ENCODE results near the gene PDE4C. TPM values are rescaled to one million over a fixed set of nuclear protein-coding genes. Genes with fewer than 3 reads are reported as not detected.

The PDE4C gene
- total RNA-seq, 1 donor from 2014 or later: 0.85 TPM

DNA sequence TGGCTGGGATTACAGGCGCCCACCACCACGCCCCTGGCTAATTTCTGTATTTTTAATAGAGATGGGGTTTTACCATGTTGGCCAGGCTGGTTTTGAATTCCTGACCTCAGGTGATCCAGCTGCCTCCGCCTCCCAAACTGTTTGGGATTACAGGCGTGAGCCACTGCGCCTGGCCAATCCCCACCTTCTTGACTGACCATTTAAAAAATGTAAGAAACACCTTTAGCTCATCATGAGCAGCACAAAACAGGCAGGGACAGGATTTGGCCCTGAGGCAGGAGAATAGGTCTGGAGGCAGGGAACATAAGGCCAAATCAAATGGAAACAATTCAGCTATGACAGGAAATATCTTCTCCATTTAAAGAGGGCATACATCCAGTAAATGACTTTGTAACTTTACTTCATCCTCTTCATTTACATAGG is 34.6 kb downstream of the PDE4C start:
- H3K27me3 Mint-ChIP-seq (ENCODE audit: unreplicated experiment): peaks cover 7% of the 10 kb centered on the region
- DNase-seq (ENCODE audit: low spot score): no peak
- peaks cover 9% of the 10 kb centered on the region for H3K4me1 Mint-ChIP-seq (ENCODE audit: unreplicated experiment)
- no peaks in the 10 kb centered on the region for H3K9me3 Mint-ChIP-seq (ENCODE audit: unreplicated experiment)
- TF ChIP-seq, protein P1, sequence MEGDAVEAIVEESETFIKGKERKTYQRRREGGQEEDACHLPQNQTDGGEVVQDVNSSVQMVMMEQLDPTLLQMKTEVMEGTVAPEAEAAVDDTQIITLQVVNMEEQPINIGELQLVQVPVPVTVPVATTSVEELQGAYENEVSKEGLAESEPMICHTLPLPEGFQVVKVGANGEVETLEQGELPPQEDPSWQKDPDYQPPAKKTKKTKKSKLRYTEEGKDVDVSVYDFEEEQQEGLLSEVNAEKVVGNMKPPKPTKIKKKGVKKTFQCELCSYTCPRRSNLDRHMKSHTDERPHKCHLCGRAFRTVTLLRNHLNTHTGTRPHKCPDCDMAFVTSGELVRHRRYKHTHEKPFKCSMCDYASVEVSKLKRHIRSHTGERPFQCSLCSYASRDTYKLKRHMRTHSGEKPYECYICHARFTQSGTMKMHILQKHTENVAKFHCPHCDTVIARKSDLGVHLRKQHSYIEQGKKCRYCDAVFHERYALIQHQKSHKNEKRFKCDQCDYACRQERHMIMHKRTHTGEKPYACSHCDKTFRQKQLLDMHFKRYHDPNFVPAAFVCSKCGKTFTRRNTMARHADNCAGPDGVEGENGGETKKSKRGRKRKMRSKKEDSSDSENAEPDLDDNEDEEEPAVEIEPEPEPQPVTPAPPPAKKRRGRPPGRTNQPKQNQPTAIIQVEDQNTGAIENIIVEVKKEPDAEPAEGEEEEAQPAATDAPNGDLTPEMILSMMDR (IDR thresholded peaks at IDR 0.05; ENCODE audit: unreplicated experiment): no peak
- H3K36me3 Mint-ChIP-seq (ENCODE audit: low read depth, unreplicated experiment): no peaks in the 10 kb centered on the region
- peak overlapping the region; percentile 40 for H3K27ac Mint-ChIP-seq (ENCODE audit: unreplicated experiment)
- H3K4me3 Mint-ChIP-seq (ENCODE audit: unreplicated experiment): peak overlapping the region; percentile 79

- no peaks in the 10 kb centered on the region for H3K9me3 Mint-ChIP-seq (ENCODE audit: unreplicated experiment)
- no peak for DNase-seq (ENCODE audit: low spot score)
- peaks cover 9% of the 10 kb centered on the region for H3K4me1 Mint-ChIP-seq (ENCODE audit: unreplicated experiment)
- peaks cover 7% of the 10 kb centered on the region for H3K27me3 Mint-ChIP-seq (ENCODE audit: unreplicated experiment)
- H3K27ac Mint-ChIP-seq (ENCODE audit: unreplicated experiment): no peak overlapping the region
- TF ChIP-seq, protein P1 (IDR thresholded peaks at IDR 0.05; ENCODE audit: unreplicated experiment): no peak
- H3K36me3 Mint-ChIP-seq (ENCODE audit: low read depth, unreplicated experiment): no peaks in the 10 kb centered on the region
- H3K4me3 Mint-ChIP-seq (ENCODE audit: unreplicated experiment): no peak overlapping the region
These were observed 36.0 kb downstream of the PDE4C start for GRCh38 chr19:18190278-18190677.

- H3K4me3 Mint-ChIP-seq (ENCODE audit: unreplicated experiment): no peak overlapping the region
- H3K9me3 Mint-ChIP-seq (ENCODE audit: unreplicated experiment): no peaks in the 10 kb centered on the region
- TF ChIP-seq, protein P1 (IDR thresholded peaks at IDR 0.05; ENCODE audit: unreplicated experiment): no peak
- no peaks in the 10 kb centered on the region for H3K36me3 Mint-ChIP-seq (ENCODE audit: low read depth, unreplicated experiment)
- H3K27ac Mint-ChIP-seq (ENCODE audit: unreplicated experiment): no peak overlapping the region
- H3K4me1 Mint-ChIP-seq (ENCODE audit: unreplicated experiment): no peaks in the 10 kb centered on the region
- no peaks in the 10 kb centered on the region for H3K27me3 Mint-ChIP-seq (ENCODE audit: unreplicated experiment)
- no peak for DNase-seq (ENCODE audit: low spot score)
These were observed 40.7 kb downstream of the PDE4C start for GRCh38 chr19:18185538-18185937.

DNA sequence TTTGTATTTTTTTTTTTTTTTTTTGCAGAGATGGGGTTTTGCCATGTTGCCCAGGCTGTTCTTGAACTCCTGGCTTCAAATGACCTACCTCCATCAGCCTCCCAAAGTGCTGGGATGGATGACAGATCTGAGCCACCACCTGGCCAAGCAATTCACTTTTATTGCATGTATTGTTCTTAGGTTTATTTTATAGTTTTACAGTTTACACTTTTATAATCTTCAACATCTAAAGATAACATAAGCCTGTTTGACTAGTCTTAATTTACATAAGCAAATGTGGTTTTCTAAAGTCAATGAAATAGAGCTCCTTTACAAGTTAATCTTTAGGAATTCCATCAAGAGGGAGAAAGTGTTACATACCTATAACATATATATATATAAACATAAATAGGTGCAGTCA is 42.7 kb downstream of the PDE4C start:
- H3K4me1 Mint-ChIP-seq (ENCODE audit: unreplicated experiment): no peaks in the 10 kb centered on the region
- TF ChIP-seq, protein P1 (IDR thresholded peaks at IDR 0.05; ENCODE audit: unreplicated experiment): no peak
- H3K27me3 Mint-ChIP-seq (ENCODE audit: unreplicated experiment): no peaks in the 10 kb centered on the region
- H3K4me3 Mint-ChIP-seq (ENCODE audit: unreplicated experiment): no peak overlapping the region
- no peaks in the 10 kb centered on the region for H3K9me3 Mint-ChIP-seq (ENCODE audit: unreplicated experiment)
- H3K27ac Mint-ChIP-seq (ENCODE audit: unreplicated experiment): no peak overlapping the region
- DNase-seq (ENCODE audit: low spot score): no peak
- no peaks in the 10 kb centered on the region for H3K36me3 Mint-ChIP-seq (ENCODE audit: low read depth, unreplicated experiment)

DNA sequence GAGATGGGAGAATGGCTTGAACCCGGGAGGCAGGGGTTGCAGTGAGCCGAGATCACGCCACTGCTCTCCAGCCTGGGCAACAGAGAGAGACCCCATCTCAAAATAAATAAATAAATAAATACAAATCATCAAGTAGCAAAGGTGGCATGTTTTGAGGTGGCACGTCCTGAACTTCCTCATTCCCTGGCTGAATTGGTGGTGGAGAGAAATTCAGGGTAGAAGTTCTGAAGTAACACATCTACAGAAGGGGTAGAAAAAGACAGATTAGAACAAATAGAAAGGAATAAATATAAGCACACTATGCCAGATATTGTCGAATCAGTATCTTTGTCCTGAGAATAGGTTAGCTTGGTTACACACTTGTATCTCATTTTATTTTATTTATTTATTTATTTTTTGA is 46.3 kb downstream of the PDE4C start:
- Mint-ChIP-seq H3K9me3 (ENCODE audit: unreplicated experiment) (no peaks in the 10 kb centered on the region), H3K27me3 (ENCODE audit: unreplicated experiment) (peaks cover 3% of the 10 kb centered on the region), H3K36me3 (ENCODE audit: low read depth, unreplicated experiment) (no peaks in the 10 kb centered on the region), H3K4me1 (ENCODE audit: unreplicated experiment) (no peaks in the 10 kb centered on the region), H3K27ac (ENCODE audit: unreplicated experiment) (no peak overlapping the region), H3K4me3 (ENCODE audit: unreplicated experiment) (no peak overlapping the region)
- no peak for DNase-seq (ENCODE audit: low spot score)
- TF ChIP-seq, protein P1 (IDR thresholded peaks at IDR 0.05; ENCODE audit: unreplicated experiment): no peak
